Trophoblast cell (in vitro differentiated cells and primary cell): Measurements from ENCODE around the gene PROC.

Source experiments
- DNase-seq, 2 donors: peaks; one replicate each; pipeline ENCODE4 v3.0.0-alpha.2; 2016
- H2AFZ ChIP-seq: 2 replicates; pipeline ENCODE4 v1.6.1; 2013; ENCODE audit warnings: low read length, moderate library complexity, mild to moderate bottlenecking; ENCODE audit not compliant: insufficient read depth, poor library complexity
- H2AK5ac ChIP-seq: 2 replicates; pipeline ENCODE4 v1.6.1; 2013; ENCODE audit warnings: mild to moderate bottlenecking, low read length
- H2BK120ac ChIP-seq: 2 replicates; pipeline ENCODE4 v1.6.1; 2013; ENCODE audit warnings: low read length, mild to moderate bottlenecking, moderate library complexity; ENCODE audit not compliant: insufficient read depth, poor library complexity
- H2BK12ac ChIP-seq: 2 replicates; pipeline ENCODE4 v1.6.1; 2013; ENCODE audit warnings: mild to moderate bottlenecking, low read length, moderate library complexity
- H2BK5ac ChIP-seq: 2 replicates; pipeline ENCODE4 v1.6.1; 2013; ENCODE audit warnings: low read length, low read depth, moderate library complexity, mild to moderate bottlenecking; ENCODE audit not compliant: poor library complexity
- H3K14ac ChIP-seq: 2 replicates; pipeline ENCODE4 v1.6.1; 2013; ENCODE audit warnings: mild to moderate bottlenecking, low read length
- H3K18ac ChIP-seq: 2 replicates; pipeline ENCODE4 v1.6.1; 2013; ENCODE audit warnings: mild to moderate bottlenecking, low read length
- H3K23ac ChIP-seq: 2 replicates; pipeline ENCODE4 v1.6.1; 2013; ENCODE audit warnings: low read length
- H3K27ac ChIP-seq: 2 replicates; pipeline ENCODE4 v1.5.1; 2013; ENCODE audit warnings: low read depth, mild to moderate bottlenecking, inconsistent platforms, low read length, moderate library complexity
- H3K27me3 ChIP-seq: 2 replicates; pipeline ENCODE4 v1.6.1; 2013; ENCODE audit warnings: inconsistent platforms, mild to moderate bottlenecking, low read length, moderate library complexity; ENCODE audit not compliant: insufficient read depth
- H3K36me3 ChIP-seq, 2 experiments: 1 replicate in 1 of 2; 2 replicates in 1 of 2; pipeline ENCODE4 v1.6.1; 2013; ENCODE audit warnings: low read length in 2 of 2, mild to moderate bottlenecking in 2 of 2, moderate library complexity in 1 of 2; ENCODE audit not compliant: insufficient read depth in 2 of 2, control insufficient read depth in 1 of 2
- H3K4ac ChIP-seq: 2 replicates; pipeline ENCODE4 v1.6.1; 2013; ENCODE audit warnings: low read depth, mild to moderate bottlenecking, low read length, moderate library complexity
- H3K4me1 ChIP-seq, 2 experiments: 1 replicate in 1 of 2; 2 replicates in 1 of 2; pipeline ENCODE4 v1.6.1; 2013; ENCODE audit warnings: low read length in 2 of 2, mild to moderate bottlenecking in 2 of 2, moderate library complexity in 1 of 2; ENCODE audit not compliant: insufficient read depth in 2 of 2, control insufficient read depth in 1 of 2
- H3K4me2 ChIP-seq: 2 replicates; pipeline ENCODE4 v1.6.1; 2013; ENCODE audit warnings: inconsistent platforms, mild to moderate bottlenecking, low read length, moderate library complexity
- H3K4me3 ChIP-seq: 2 replicates; pipeline ENCODE4 v1.5.1; 2013; ENCODE audit warnings: mild to moderate bottlenecking, low read depth, low read length, inconsistent platforms
- H3K79me1 ChIP-seq: one replicate; pipeline ENCODE4 v1.6.1; 2013; ENCODE audit warnings: low read length
- H3K79me2 ChIP-seq: 2 replicates; pipeline ENCODE4 v1.6.1; 2013; ENCODE audit warnings: low read length, mild to moderate bottlenecking; ENCODE audit not compliant: control insufficient read depth, insufficient read depth, poor library complexity
- H3K9ac ChIP-seq: 2 replicates; pipeline ENCODE4 v1.6.1; 2013; ENCODE audit warnings: mild to moderate bottlenecking, low read length
- H3K9me3 ChIP-seq: 2 replicates; pipeline ENCODE4 v1.6.1; 2013; ENCODE audit warnings: low read depth, mild to moderate bottlenecking, control low read depth, inconsistent platforms, low read length; ENCODE audit not compliant: insufficient read depth
- H4K12ac ChIP-seq: 2 replicates; pipeline ENCODE4 v1.6.1; 2013; ENCODE audit warnings: low read depth, mild to moderate bottlenecking, low read length, moderate library complexity
- H4K8ac ChIP-seq: 2 replicates; pipeline ENCODE4 v1.6.1; 2013; ENCODE audit warnings: low read depth, mild to moderate bottlenecking, low read length, moderate library complexity
- H4K91ac ChIP-seq: one replicate; pipeline ENCODE4 v1.6.1; 2013; ENCODE audit warnings: low read depth, mild to moderate bottlenecking, low read length, moderate library complexity
- WGBS: extraction: QIAGEN DNeasy Blood & Tissue Kit; methylation state at CpG from one replicate; pipeline ENCODE4 v1.1.7; 2013; ENCODE audit warnings: missing lambda C conversion rate; ENCODE audit not compliant: insufficient read length, insufficient coverage; ENCODE audit errors: extremely low coverage; 5-methylcytosine and 5-hydroxymethylcytosine counted together

The PROC gene

GRCh38 chr2:127389778-127390435 is 28.3 kb upstream of the PROC start:
- Histone ChIP-seq H3K4me2 (no peak overlapping the region), H2BK12ac (no peak overlapping the region), H3K79me1 (peaks cover 10% of the 10 kb centered on the region), H3K4ac (no peak overlapping the region), H3K79me2 (peaks cover 4% of the 10 kb centered on the region), H3K36me3 (no peaks in the 10 kb centered on the region), H3K4me1 (peaks cover 8% of the 10 kb centered on the region in 2 experiments), H2BK120ac (no peak overlapping the region), H3K14ac (no peak overlapping the region), H3K9me3 (peaks cover 3% of the 10 kb centered on the region), H3K27me3 (no peaks in the 10 kb centered on the region), H4K12ac (no peak overlapping the region), H3K27ac (no peak overlapping the region), H3K4me3 (no peak overlapping the region), H3K18ac (no peak overlapping the region), H2AK5ac (no peak overlapping the region), H3K9ac (no peak overlapping the region), H2BK5ac (no peak overlapping the region), H2AFZ (no peak overlapping the region), H4K91ac (no peak overlapping the region), H4K8ac (no peak overlapping the region), H3K23ac (no peak overlapping the region)
- no peak for DNase-seq
- WGBS = no CpG with 5 or more reads among the region's 5 CpGs

- no peak overlapping the region for H4K12ac ChIP-seq
- H2AK5ac ChIP-seq = no peak overlapping the region
- no peak overlapping the region for H3K14ac ChIP-seq
- peaks cover 3% of the 10 kb centered on the region for H3K9me3 ChIP-seq
- H3K27ac ChIP-seq = no peak overlapping the region
- no peak overlapping the region for H3K23ac ChIP-seq
- no peak overlapping the region for H2AFZ ChIP-seq
- peaks cover 5% of the 10 kb centered on the region in 2 experiments for H3K4me1 ChIP-seq
- H3K79me1 ChIP-seq = peaks cover 10% of the 10 kb centered on the region
- no peak overlapping the region for H3K18ac ChIP-seq
- no peak for DNase-seq
- H4K91ac ChIP-seq = no peak overlapping the region
- H3K27me3 ChIP-seq = no peaks in the 10 kb centered on the region
- no peaks in the 10 kb centered on the region for H3K36me3 ChIP-seq
- WGBS = no CpG with 5 or more reads among the region's 2 CpGs
- no peak overlapping the region for H2BK120ac ChIP-seq
- H4K8ac ChIP-seq = no peak overlapping the region
- H3K4me3 ChIP-seq = no peak overlapping the region
- no peak overlapping the region for H3K4ac ChIP-seq
- no peak overlapping the region for H2BK12ac ChIP-seq
- H3K79me2 ChIP-seq = peaks cover 4% of the 10 kb centered on the region
- H3K9ac ChIP-seq = no peak overlapping the region
- H3K4me2 ChIP-seq = no peak overlapping the region
- H2BK5ac ChIP-seq = no peak overlapping the region
Measured at GRCh38 chr2:127392133-127392827, 25.9 kb upstream of the PROC start.

DNA sequence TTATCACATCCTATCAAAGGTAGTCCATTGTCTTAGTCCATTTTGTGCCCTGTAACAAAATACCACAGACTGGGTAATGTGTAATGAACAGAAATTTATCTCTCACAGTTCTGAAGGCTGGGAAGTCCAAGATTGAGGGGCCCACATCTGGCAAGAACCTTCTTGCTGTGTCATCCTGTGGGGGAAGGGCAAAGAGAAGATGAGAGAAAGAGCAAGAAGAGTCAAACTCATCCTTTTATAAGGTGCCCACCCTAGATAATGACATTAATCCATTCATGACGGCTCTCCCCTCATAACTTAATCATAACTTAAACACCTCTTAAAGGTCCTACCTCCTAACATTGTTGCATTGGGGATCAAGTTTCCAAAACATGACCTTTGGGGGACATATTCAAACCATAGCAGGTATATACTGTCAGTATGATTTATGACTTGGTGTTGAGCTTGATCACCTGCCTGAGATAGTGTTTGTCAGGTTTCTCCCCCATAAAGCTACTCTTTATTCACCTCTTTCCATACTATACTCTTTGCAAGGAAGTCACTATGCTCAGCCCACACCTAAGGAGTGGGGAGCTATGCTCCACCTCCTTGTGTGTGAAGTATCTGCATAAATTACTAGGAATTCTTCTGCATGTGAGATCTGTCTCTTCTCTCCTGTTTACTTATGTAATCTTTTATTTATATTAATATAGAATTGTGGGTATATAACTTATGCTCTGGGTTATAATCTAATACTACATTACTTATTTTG is 25.2 kb upstream of the PROC start:
- Histone ChIP-seq H3K4me1 (peaks cover 10 to 11% of the 10 kb centered on the region in 2 experiments), H3K27ac (no peak overlapping the region), H4K91ac (no peak overlapping the region), H4K12ac (no peak overlapping the region), H2AK5ac (no peak overlapping the region), H2BK5ac (no peak overlapping the region), H3K14ac (no peak overlapping the region), H3K23ac (no peak overlapping the region), H3K4me3 (no peak overlapping the region), H3K18ac (no peak overlapping the region), H3K9me3 (peaks cover 3% of the 10 kb centered on the region), H3K4ac (no peak overlapping the region), H3K27me3 (no peaks in the 10 kb centered on the region), H2AFZ (no peak overlapping the region), H3K79me2 (no peaks in the 10 kb centered on the region), H3K36me3 (no peaks in the 10 kb centered on the region), H3K9ac (no peak overlapping the region), H4K8ac (no peak overlapping the region), H3K79me1 (peaks cover 8% of the 10 kb centered on the region), H3K4me2 (no peak overlapping the region), H2BK12ac (no peak overlapping the region), H2BK120ac (no peak overlapping the region)
- WGBS = no CpG with 5 or more reads among the region's 1 CpG
- no peak for DNase-seq

GRCh38 chr2:127394492-127394891 is 23.7 kb upstream of the PROC start:
- no peak overlapping the region for H4K12ac ChIP-seq
- H4K8ac ChIP-seq = no peak overlapping the region
- H2AFZ ChIP-seq = no peak overlapping the region
- no peak overlapping the region for H3K27ac ChIP-seq
- no peak overlapping the region for H2BK12ac ChIP-seq
- H3K18ac ChIP-seq = no peak overlapping the region
- H3K79me1 ChIP-seq = peaks cover 6% of the 10 kb centered on the region
- no peak overlapping the region for H2AK5ac ChIP-seq
- DNase-seq = no peak
- no peak overlapping the region for H2BK5ac ChIP-seq
- no peak overlapping the region for H4K91ac ChIP-seq
- H3K79me2 ChIP-seq = no peaks in the 10 kb centered on the region
- H3K4me3 ChIP-seq = no peak overlapping the region
- H3K14ac ChIP-seq = no peak overlapping the region
- H2BK120ac ChIP-seq = no peak overlapping the region
- WGBS = no CpG with 5 or more reads among the region's 3 CpGs
- no peak overlapping the region for H3K9ac ChIP-seq
- H3K23ac ChIP-seq = no peak overlapping the region
- peaks cover 3% of the 10 kb centered on the region for H3K9me3 ChIP-seq
- no peaks in the 10 kb centered on the region for H3K27me3 ChIP-seq
- no peak overlapping the region for H3K4me2 ChIP-seq
- no peaks in the 10 kb centered on the region for H3K36me3 ChIP-seq
- H3K4ac ChIP-seq = no peak overlapping the region
- peaks cover 12 to 13% of the 10 kb centered on the region in 2 experiments for H3K4me1 ChIP-seq
